Measurements from ENCODE around the gene PNPLA5. TPM values are rescaled to one million over a fixed set of nuclear protein-coding genes. Genes with fewer than 3 reads are reported as not detected.
"Not testable (repeated sequence)": the region's sequence is repeated elsewhere in the genome, so short reads cannot be mapped to it uniquely, and the experiment has no call there.

The PNPLA5 gene
- not detected for total RNA-seq

- no peak for DNase-seq
These were observed at the start of gene PNPLA5 for GRCh38 chr22:43891360-43892182. Gene PNPLA5 (minus strand): TSS chr22:43892013. CDS start chr22:43891880, 133 bp downstream.

DNA sequence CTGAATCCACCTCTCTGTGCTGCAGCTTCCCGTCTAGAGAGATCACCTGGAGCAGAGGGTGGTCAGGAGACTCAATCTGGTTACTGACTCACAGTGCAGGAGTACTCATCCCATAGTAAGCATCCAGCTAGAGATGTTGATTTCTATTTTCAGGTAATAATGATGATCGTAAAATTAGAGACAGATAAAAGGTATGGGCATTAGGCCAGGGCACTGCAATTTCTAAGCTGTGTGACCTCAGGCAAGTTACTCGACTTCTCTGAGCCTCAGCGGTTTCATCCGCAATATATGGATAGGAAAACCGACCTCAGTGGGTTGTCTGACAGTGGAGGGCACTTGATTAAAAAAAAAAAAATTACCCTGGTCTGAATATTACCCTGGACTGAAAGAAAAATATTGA, 49.6 kb upstream of the PNPLA5 start:
- no peak for DNase-seq

GRCh38 chr22:43931771-43932170, 40.0 kb upstream of the PNPLA5 start:
- no peak for DNase-seq

DNA sequence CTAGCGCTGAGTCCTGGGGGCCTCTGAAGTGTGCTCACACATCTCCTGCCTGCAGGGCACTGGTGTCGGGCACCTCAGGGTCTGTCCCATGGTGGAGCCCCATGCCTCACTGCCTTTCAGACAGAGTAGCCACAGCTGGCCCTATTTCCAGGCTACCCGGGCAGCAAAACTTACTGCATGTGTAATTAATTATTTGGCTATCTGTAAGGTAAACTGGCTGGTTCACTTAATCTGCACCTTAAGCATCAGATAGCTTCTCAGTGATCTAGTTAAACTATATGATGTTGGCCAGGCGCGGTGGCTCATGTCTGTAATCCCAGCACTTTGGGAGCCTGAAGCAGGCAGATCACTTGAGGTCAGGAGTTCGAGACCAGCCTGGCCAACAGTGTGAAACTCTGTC, 37.1 kb upstream of the PNPLA5 start:
- DNase-seq: no peak

- DNase-seq: no peak
These were observed 36.7 kb upstream of the PNPLA5 start for GRCh38 chr22:43928468-43928867.

- no peak for DNase-seq
These were observed 34.5 kb upstream of the PNPLA5 start for GRCh38 chr22:43926349-43926710.

DNA sequence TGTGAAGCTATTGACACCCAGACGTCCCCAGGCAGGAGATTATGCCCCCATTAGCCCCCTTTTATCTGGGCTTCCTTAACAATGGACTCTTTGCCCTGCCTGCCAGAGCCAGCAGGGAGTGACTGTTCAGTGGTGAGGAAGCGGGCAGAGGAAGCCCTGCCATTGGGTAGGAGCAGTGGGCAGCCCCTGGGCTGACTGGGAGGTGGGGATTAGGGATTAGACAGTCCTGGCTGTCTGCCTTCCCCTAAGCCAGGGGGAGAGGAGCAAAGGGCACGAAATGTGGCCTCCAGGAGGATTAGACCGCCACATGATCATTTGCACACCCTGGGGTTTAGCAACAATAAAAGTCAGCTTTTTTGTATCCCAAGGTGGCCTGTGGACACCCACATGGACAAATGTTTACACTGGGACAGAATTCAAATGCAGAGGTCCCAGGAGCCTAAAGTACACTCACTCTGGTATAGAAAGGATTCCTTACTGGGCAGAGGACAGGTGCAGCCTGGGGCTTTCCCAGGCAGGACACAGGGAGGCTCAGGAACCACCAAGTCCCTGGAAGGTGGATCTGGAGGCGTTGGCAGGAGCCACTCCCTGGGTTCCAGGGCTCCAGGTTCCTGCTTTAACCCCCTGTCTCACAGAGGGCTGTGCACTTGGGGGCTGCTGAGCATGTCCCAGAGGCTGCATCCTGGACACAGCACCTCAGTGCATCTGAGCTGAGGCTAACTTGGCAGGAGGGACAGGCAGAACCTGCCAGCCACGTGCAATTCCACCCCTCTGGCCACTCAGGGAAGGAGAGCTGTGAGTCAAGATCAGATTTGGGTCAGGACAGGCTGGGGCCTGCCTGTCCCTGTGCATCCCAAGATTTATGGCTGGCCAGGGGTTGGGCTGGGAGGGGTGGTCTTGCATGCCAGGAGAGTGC, 33.9 kb upstream of the PNPLA5 start:
- DNase-seq: no peak

DNA sequence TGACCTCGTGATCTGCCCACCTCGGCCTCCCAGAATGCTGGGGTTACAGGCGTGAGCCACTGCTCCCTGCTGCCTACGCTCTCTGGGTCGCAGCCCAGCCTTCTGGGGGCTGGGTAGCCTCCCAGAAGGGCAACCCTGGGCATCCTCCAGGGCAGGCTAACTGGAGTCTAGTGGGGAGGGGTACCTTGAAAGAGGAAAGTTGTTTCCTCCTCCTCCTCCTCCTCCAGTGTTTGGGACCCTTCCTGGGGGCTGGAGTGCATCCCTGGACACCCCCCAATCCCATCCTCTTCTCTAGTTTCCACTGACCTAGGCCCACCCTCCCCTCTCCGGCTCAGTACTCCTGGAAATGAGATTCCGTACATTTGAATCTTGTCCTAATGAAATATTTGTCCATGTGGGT, 33.1 kb upstream of the PNPLA5 start:
- DNase-seq: no peak

- peak; percentile 55 for DNase-seq
These were observed 32.0 kb upstream of the PNPLA5 start, which contains the start of gene PNPLA3 for GRCh38 chr22:43923631-43924464. Gene PNPLA3 (plus strand): TSS chr22:43923805. CDS start chr22:43923912, 107 bp downstream.

GRCh38 chr22:43923191-43923590, 31.4 kb upstream of the PNPLA5 start:
- DNase-seq: no peak

GRCh38 chr22:43922123-43922522, 30.3 kb upstream of the PNPLA5 start:
- no peak for DNase-seq

- no peak for DNase-seq
These were observed 29.6 kb upstream of the PNPLA5 start for GRCh38 chr22:43921370-43921769.

DNA sequence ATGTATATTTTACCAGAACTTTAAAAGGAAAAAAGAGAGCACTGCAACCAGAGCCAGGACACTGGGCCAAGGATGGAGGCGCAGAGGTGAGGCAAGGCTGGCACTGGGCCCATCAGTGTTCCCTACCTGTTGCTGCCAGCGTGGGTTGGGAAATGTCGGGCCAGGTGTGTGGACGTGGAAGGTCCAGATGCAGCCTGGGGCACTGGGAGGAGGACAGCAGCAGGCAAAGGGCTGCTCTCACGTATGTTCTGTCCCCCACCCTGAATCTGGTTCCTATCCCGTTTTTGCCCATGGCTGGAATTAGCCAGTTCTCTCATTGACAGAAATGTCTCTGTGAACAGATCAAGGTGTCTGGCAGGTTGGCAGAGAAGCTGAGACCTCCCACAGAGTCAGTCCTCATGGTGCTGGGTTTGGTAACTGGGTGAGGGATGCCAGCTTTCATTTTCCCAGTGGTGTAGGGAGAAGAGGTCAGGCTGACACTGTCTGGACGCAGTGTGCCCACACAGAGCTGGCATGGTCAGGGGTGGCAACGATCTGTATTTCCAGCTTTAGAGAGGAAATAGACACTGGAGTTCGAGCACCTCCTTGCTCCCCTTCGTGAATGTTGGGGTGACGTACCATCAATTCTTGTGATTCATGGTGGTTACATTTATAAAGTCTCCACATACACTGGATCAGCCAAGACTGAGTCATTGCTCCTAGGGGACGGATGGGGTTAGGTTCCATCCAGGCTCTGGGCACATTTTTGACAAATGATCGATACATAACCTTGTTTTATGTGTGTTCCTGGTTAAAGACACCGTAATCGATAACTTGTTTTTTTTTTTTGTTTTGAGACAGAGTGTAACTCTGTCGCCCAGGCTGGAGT, 27.5 kb upstream of the PNPLA5 start:
- no peak for DNase-seq

- DNase-seq: no peak
These were observed 25.7 kb upstream of the PNPLA5 start for GRCh38 chr22:43917521-43917920.

DNA sequence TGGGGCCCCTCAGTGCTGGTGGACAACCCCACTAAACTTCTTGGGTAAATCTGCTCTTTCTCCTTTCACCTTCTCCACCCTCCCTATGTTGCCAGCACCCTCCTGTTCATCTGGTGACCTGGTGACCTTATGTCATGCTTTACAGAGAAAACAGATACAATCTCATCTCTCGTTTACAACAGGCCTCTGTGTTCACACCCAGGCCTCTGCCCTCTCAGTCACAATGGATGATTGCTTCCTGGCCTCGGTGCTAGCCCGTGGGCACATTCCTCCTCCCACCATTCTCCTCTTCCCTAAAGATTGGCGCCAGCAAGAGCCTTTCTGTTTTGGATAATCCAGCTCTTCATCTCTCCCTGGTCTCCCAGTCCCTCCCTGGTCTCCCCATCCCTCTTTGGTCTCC, 19.5 kb upstream of the PNPLA5 start:
- no peak for DNase-seq

- DNase-seq: no peak
These were observed 18.4 kb upstream of the PNPLA5 start for GRCh38 chr22:43910178-43910695.

DNA sequence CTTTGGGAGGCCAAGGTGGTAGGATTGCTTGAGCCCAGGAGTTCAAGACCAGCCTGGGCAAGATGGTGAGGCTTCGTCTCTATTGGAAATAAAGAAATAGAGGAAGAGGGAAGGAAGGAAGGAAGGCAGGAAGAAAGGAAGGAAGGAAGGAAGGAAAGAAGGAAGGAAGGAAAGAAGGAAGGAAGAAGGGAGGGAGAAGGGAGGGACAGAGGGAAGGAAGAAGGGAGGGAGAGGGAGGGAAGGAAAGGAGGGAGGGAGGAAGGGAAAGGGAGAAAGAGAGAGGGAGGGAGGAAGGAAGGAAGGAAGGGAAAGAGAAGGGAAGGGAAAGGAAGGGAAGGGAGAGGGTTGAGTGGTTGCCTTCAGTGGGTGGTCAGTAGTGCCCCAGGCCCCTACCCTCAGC, 17.9 kb upstream of the PNPLA5 start:
- DNase-seq: no peak

- DNase-seq: no peak
These were observed 13.9 kb upstream of the PNPLA5 start for GRCh38 chr22:43905681-43906080.

DNA sequence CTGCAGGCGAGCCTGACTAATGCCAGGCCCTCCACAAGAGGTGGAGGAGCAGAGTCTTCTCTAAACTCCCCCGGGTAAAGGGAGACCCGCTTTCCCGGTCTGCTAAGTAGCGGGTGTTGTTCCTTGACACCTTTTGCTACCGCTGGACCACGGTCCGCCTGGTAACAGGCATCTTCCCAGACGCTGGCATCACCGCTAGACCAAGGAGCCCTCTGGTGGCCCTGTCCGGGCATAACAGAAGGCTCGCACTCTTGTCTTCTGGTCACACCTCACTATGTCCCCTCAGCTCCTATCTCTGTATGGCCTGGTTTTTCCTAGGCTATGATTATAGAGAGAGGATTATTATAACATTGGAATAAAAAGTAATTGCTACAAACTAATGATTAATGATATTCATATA, 12.6 kb upstream of the PNPLA5 start:
- not testable (repeated sequence) for DNase-seq

DNA sequence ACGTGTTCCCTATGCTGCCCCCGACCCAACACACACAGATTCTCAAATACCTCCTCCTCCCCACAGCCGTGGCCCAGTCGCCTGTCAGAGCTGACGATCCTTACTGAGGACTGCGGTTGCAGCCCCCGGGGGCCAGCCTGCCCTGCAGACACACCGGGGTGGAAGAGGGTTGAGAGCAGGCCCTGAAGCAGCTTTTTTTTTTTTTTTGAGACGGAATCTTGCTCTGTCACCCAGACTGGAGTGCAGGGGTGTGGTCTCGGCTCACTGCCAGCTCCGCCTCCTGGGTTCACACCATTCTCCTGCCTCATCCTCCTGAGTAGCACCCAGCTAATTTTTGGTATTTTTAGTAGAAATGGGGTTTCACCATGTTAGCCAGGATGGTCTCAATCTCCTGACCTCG, 11.2 kb upstream of the PNPLA5 start:
- DNase-seq: not testable (repeated sequence)

- no peak for DNase-seq
These were observed 10.3 kb upstream of the PNPLA5 start for GRCh38 chr22:43901976-43902643.
